ENCODE results near the gene NT5C. TPM values are rescaled to one million over a fixed set of nuclear protein-coding genes. Genes with fewer than 3 reads are reported as not detected.
"Not testable (repeated sequence)": the region's sequence is repeated elsewhere in the genome, so short reads cannot be mapped to it uniquely, and the experiment has no call there.

NT5C gene
- total and polyA plus RNA-seq, 11 donors: 15.9 to 56.0 (median 24.7) TPM

DNA sequence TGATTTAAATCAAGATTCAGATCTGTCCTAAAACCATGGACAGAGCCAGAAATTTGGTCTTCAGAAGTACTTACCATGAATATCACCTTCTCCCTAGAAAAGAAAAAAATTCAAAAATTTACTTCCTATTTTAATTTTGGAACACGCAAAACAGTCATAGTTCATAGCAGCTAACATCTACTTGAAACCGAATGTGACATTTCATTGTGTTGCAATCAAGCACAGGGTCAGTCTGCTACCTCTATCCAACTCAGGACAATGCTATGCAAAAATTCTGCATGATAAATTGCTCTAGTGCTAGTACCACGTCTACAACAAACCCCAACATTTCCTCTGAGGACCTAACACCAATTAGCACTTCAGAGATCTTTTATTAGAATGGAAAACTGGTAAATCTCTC, 15.1 kb upstream of the NT5C start:
- ATAC-seq (no peak), DNase-seq (no peak)
- Histone ChIP-seq H3K27me3 (no peaks in the 10 kb centered on the region), H3K4me3 (no peak overlapping the region), H3K4me1 (peaks cover 0 to 36% (median 0%) of the 10 kb centered on the region in 12 donors), H3K9me3 (no peaks in the 10 kb centered on the region), H3K27ac (peak overlapping the region in 1 of 12 donors; percentile 71), H3K36me3 (peaks cover 0 to 65% (median 32%) of the 10 kb centered on the region in 9 donors)
- WGBS, 4 donors: 86 to 90% (median 88%) methylated on average over 3 of the region's 3 CpGs
- intact Hi-C loops (cut with DNase I): no loop called here
- TF ChIP-seq POLR2A (IDR thresholded peaks at IDR 0.05) (no peak), CTCF (IDR thresholded peaks at IDR 0.05) (no peak)

DNA sequence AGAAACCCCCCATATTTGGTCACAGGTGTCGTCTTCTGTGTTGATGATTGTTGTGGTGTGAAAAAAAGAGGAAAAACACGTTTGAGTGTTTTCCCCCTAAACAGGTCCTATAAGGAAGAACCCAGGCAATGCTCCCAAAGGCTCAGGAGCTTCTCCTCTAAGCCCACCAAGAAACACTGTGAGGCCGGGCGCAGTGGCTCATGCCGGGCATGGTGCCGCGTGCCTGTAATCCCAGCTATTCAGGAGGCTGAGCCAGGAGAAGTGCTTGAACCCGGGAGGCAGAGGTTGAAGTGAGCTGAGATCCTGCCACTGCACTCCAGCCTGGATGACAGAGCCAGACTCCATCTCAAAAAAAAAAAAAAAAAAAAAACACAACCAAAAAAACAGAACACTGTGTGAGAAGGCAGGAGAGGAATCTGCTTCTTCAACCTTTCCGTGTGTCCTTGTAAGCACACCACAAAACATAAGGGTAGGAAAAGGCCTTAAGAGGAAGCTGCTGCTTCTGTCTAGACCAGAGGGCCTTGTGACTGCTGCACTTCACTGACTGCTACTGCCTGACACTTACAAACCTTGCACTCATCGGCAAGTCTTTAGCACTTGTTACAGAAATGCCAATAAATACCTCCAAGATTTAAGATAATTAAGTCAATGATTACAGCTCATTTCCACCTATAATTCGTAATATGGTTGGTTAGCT, 13.4 kb upstream of the NT5C start:
- Histone ChIP-seq H3K27ac (peak overlapping the region in 1 of 12 donors; percentile 46), H3K36me3 (peaks cover 0 to 82% (median 32%) of the 10 kb centered on the region in 9 donors), H3K4me1 (peaks cover 0 to 36% (median 0%) of the 10 kb centered on the region in 12 donors), H3K27me3 (no peaks in the 10 kb centered on the region), H3K9me3 (no peaks in the 10 kb centered on the region), H3K4me3 (no peak overlapping the region)
- TF ChIP-seq POLR2A (IDR thresholded peaks at IDR 0.05) (no peak), CTCF (IDR thresholded peaks at IDR 0.05) (no peak)
- ATAC-seq: no peak
- intact Hi-C loops (cut with DNase I): no loop called here
- no peak for DNase-seq
- 92 to 94% (median 93%) methylated on average over 11 of the region's 11 CpGs for WGBS, 4 donors

DNA sequence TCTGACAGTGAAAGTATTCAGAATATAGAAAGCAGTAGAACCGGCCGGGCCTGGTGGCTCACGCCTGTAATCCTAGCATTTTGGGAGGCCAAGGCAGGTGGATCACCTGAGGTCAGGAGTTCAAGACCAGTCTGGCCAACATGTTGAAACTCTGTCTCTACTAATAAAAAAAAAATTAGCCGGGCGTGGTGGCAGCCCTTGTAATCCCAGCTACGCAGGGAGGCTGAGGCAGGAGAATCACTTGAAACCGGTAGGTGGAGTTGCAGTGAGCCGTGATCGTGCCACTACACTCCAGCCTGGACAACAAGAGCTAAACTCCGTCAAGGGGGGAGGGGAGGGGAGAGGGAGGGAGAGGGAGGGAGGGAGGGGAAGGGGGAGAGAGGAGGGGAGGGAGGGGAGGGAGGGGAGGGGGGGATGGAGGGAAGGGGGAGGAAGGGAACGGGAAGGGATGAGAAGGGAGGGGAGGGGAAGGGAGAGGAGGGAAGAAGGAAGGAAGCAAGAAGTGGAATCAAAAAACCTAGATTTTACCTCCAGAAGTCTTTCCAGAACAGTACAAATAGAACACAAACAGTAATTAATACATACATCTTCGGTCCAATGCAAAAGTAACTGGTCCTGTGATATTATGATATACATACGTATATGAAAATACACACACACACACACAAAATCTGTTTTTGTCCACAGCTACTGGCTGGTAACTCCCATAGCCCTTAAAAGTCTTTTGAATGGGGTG, 10.9 kb upstream of the NT5C start:
- DNase-seq: no peak
- Histone ChIP-seq H3K4me3 (no peak overlapping the region), H3K27ac (no peak overlapping the region), H3K9me3 (no peaks in the 10 kb centered on the region), H3K36me3 (peaks cover 0 to 85% (median 23%) of the 10 kb centered on the region in 9 donors), H3K27me3 (no peaks in the 10 kb centered on the region), H3K4me1 (peaks cover 0 to 19% (median 0%) of the 10 kb centered on the region in 12 donors)
- ATAC-seq: no peak
- no peak for TF ChIP-seq CTCF (IDR thresholded peaks at IDR 0.05)
- intact Hi-C loops (cut with DNase I): no loop called here
- WGBS, 4 donors: 79 to 89% (median 85%) methylated on average over 13 of the region's 13 CpGs

- no peak for ATAC-seq
- peaks cover 0 to 57% (median 4%) of the 10 kb centered on the region in 9 donors for H3K36me3 ChIP-seq
- WGBS, 4 donors: 96 to 100% (median 98%) methylated on average over 5 of the region's 5 CpGs
- H3K27me3 ChIP-seq: no peaks in the 10 kb centered on the region
- TF ChIP-seq POLR2A (IDR thresholded peaks at IDR 0.05): no peak
- DNase-seq: no peak
- no peak overlapping the region for H3K4me3 ChIP-seq
- H3K27ac ChIP-seq: no peak overlapping the region
- no peaks in the 10 kb centered on the region for H3K4me1 ChIP-seq
- H3K9me3 ChIP-seq: no peaks in the 10 kb centered on the region
- intact Hi-C loops (cut with DNase I): no loop called here
Observed at GRCh38 chr17:75138519-75138918, 7.0 kb upstream of the NT5C start.

GRCh38 chr17:75137762-75138161, 6.2 kb upstream of the NT5C start:
- H3K4me1 ChIP-seq; ATAC-seq; H3K27ac ChIP-seq; H3K4me3 ChIP-seq; H3K27me3 ChIP-seq; H3K9me3 ChIP-seq; intact Hi-C loops (cut with DNase I); DNase-seq: not testable (repeated sequence)
- H3K36me3 ChIP-seq: peaks cover 0 to 49% (median 4%) of the 10 kb centered on the region in 9 donors
- WGBS, 4 donors: 94 to 97% (median 95%) methylated on average over 9 of the region's 9 CpGs
